ENCODE data around the gene LAMA3. TPM values are rescaled to one million over a fixed set of nuclear protein-coding genes. Genes with fewer than 3 reads are reported as not detected.

The LAMA3 gene
- total and polyA plus RNA-seq, 2 donors = 10.4 to 32.3 TPM

DNA sequence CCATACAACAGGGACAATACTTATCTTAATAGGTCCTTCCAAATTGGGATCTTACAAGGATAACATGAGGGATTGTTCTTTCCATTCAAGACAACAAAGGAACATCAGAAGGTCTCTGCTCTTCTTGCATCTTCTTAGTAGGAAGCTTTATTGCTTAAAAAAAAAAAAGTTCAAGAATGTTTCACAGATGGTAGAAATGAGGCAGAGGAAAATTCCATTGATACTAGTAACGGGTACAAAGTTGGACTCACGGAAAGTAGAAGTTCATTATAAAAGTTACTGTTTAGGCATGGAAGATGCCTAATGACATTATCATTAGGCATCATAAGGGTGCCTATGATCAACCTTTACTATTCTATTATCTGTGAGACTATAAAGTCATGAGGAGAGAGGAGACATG, 136.2 kb downstream of the LAMA3 start:
- Histone ChIP-seq H3K36me3 (ENCODE audit: insufficient read depth) (no peaks in the 10 kb centered on the region), H3K4me3 (ENCODE audit: low read depth, low read length) (no peak overlapping the region), H3K27ac (ENCODE audit: low read depth) (no peak overlapping the region), H3K4me1 (ENCODE audit: insufficient read depth) (no peaks in the 10 kb centered on the region)
- no peak for DNase-seq (ENCODE audit: extremely low spot score)
- WGBS = 84% methylated on average over 2 of the region's 2 CpGs

DNA sequence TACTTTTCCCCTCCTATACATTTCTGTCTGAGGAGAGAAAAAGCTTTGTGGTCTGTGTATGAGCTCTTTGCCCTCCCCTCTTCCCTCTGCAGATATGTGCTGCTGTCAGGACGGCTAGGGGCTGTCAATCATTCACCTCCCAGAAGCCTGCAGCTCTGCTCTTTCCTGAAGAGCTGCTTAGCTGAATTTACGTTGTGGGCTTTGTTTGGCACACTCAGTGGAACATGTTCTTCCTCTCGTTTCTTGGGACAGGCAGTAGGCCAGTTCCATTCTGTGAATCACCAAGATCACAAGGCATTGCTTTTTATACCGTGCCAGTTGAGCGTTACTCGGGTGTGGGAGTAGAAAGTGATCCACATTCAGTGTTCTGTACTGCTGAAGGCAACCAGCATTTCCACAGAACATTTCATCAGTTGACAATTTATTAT, 136.7 kb downstream of the LAMA3 start:
- Histone ChIP-seq H3K27ac (ENCODE audit: low read depth) (no peak overlapping the region), H3K4me3 (ENCODE audit: low read depth, low read length) (no peak overlapping the region), H3K36me3 (ENCODE audit: insufficient read depth) (no peaks in the 10 kb centered on the region), H3K4me1 (ENCODE audit: insufficient read depth) (no peaks in the 10 kb centered on the region)
- no peak for DNase-seq (ENCODE audit: extremely low spot score)
- 19% methylated on average over 6 of the region's 6 CpGs for WGBS

DNA sequence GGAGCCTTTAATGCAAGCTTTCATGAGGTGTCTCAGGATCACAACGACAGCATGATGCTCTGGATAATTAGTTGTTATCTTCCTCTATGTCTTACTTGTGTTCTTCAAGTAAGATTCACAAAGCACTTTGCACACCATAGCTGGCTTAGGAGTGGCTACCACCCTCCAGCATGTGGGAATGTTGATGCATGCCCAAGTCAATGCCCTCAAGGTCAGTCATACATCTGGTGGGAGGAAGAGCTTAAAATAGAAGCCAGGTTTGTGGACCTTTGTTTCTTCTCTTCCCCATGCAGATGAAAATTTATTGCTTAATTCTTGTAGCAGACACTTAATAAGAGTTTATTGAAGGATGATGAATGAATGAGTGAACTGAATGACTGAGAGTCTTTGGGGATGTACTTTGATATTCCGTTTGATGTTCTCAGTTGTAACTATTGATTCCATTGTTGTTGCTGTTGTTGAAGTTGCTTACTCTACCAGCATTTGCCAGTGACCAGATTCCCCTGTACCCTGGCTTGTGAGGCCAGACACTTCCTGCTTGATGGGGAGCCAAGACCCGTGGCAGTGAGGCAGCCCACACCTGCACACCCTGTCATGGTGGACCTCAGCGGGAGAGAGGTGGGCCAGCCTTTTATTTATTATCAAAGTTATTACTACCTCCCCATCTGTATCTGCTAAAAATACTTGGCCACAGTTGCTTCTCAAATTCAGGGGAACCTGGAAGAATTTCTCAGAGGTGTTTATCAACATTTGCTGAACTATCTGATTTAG, 137.8 kb downstream of the LAMA3 start:
- 82% methylated on average over 4 of the region's 4 CpGs for WGBS
- Histone ChIP-seq H3K4me3 (ENCODE audit: low read depth, low read length) (no peak overlapping the region), H3K36me3 (ENCODE audit: insufficient read depth) (no peaks in the 10 kb centered on the region), H3K27ac (ENCODE audit: low read depth) (no peak overlapping the region), H3K4me1 (ENCODE audit: insufficient read depth) (no peaks in the 10 kb centered on the region)
- DNase-seq (ENCODE audit: extremely low spot score) = no peak

DNA sequence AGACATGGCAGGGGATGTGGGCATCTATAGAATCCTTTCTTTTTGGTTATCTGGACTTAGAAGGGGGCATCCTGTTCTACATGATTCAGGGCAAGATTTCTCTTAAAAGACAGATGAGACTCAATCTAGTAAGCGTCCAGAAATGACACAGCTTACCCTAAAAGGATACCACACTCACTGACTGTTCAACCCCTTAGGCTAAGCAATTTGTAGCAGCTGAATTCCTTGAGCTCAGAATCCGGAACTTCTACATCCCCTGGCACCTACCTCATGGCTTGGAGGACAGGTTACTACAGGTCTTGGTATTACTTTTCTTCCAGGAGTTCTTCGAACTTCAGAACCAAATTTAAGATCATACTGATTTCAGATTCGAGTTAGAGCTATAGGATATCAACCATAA, 138.4 kb downstream of the LAMA3 start:
- no peaks in the 10 kb centered on the region for H3K36me3 ChIP-seq (ENCODE audit: insufficient read depth)
- no peaks in the 10 kb centered on the region for H3K4me1 ChIP-seq (ENCODE audit: insufficient read depth)
- no peak overlapping the region for H3K4me3 ChIP-seq (ENCODE audit: low read depth, low read length)
- DNase-seq (ENCODE audit: extremely low spot score) = no peak
- H3K27ac ChIP-seq (ENCODE audit: low read depth) = no peak overlapping the region
- WGBS = 84% methylated on average over 4 of the region's 4 CpGs

DNA sequence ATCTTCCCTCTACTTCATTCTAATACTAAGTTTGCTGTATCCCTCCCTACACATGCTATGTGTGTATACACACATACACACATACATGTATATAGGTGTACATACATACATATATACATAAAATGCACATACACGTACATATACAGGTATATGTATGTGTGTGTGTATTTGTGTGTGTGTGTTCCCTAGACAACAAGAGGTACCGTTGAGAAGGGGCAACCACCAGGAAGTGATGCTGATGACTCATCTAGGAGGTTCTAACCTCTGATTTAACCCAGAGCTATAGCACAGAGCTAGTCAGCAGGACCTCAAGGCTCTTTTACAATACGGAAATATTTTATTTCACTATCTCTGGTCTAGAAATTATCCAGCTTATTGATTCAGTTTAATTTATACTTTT, 139.2 kb downstream of the LAMA3 start:
- no peak overlapping the region for H3K27ac ChIP-seq (ENCODE audit: low read depth)
- 50% methylated on average over 3 of the region's 3 CpGs for WGBS
- H3K36me3 ChIP-seq (ENCODE audit: insufficient read depth) = no peaks in the 10 kb centered on the region
- no peak overlapping the region for H3K4me3 ChIP-seq (ENCODE audit: low read depth, low read length)
- no peaks in the 10 kb centered on the region for H3K4me1 ChIP-seq (ENCODE audit: insufficient read depth)
- no peak for DNase-seq (ENCODE audit: extremely low spot score)

DNA sequence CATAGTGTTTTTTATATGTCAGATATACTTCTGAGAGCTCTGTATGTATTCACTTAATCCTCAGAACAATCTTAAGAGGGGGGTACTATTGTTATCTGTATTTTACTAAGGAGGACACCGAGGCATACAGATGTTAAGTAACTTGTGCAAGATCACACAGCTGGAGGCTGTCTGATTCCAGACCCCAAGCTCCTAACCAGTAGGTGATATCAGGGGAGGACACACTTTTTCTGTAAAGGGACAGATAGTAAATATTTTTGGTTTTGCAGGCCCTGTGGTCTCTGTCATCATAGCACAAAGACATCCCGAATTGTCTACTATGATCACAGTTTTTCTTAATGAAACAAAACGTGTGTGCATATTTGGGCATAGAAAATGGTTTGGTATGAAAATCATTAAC, 143.7 kb downstream of the LAMA3 start:
- DNase-seq (ENCODE audit: extremely low spot score) = no peak
- WGBS = 72% methylated on average over 3 of the region's 3 CpGs
- no peaks in the 10 kb centered on the region for H3K36me3 ChIP-seq (ENCODE audit: insufficient read depth)
- H3K27ac ChIP-seq (ENCODE audit: low read depth) = no peak overlapping the region
- no peaks in the 10 kb centered on the region for H3K4me1 ChIP-seq (ENCODE audit: insufficient read depth)
- no peak overlapping the region for H3K4me3 ChIP-seq (ENCODE audit: low read depth, low read length)

DNA sequence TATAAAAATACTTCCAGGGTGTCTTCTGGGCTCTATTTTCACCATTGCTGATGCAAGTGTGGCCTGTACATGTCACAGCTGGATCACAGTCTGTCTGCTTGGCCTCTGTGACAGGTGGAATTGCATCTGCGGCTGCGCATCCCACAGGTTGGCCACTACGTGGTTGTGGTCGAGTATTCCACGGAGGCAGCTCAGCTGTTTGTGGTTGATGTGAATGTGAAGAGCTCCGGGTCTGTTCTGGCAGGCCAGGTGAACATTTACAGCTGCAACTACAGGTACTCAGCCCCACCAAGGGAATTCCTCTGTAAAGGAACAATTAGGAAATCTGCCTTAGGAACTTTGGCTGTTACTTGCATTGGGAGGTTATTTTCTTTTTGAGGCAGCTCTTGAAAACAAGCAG, 144.5 kb downstream of the LAMA3 start:
- Histone ChIP-seq H3K4me3 (ENCODE audit: low read depth, low read length) (no peak overlapping the region), H3K27ac (ENCODE audit: low read depth) (no peak overlapping the region), H3K36me3 (ENCODE audit: insufficient read depth) (no peaks in the 10 kb centered on the region), H3K4me1 (ENCODE audit: insufficient read depth) (no peaks in the 10 kb centered on the region)
- WGBS = 90% methylated on average over 6 of the region's 6 CpGs
- no peak for DNase-seq (ENCODE audit: extremely low spot score)

DNA sequence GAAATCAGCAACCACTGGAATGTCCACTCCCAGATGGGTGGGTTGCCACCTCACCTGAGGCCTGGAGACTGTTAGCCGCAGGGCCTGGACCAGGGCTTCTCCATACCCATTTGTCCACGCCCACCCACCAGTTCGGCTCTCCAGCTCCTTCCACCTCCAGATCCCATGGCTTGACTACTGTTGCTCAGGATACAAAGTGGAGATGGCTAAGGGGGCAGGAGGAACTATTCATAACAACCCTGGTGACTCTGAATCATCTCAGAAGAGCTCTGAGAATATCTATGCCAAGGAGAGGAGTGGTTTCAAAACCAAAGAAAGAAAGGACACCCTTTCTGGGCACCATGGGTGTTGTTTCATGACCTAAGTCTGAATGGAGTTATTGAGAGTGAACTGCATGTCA, 145.8 kb downstream of the LAMA3 start:
- Histone ChIP-seq H3K4me3 (ENCODE audit: low read depth, low read length) (no peak overlapping the region), H3K4me1 (ENCODE audit: insufficient read depth) (no peaks in the 10 kb centered on the region), H3K36me3 (ENCODE audit: insufficient read depth) (no peaks in the 10 kb centered on the region), H3K27ac (ENCODE audit: low read depth) (no peak overlapping the region)
- WGBS = 95% methylated on average over 3 of the region's 3 CpGs
- DNase-seq (ENCODE audit: extremely low spot score) = no peak

DNA sequence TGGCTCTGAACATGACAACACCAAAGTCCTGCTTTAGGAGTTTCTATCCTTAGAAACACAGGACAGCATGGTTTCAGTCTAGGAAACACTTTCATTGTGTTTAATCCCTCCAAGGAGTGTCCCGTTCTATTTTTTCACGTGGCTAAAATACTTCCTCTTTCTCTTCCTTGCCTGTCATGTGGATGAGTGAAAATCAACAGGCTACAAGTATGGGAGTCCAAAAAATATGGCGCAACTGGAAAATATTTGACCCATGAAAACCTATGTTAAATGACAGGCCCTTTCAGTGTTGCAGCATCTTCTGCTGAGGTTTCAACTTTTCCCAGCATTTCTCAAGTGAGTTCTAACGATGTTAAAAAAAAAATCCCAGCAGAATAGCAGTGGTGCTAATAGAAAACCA, 146.3 kb downstream of the LAMA3 start:
- no peaks in the 10 kb centered on the region for H3K36me3 ChIP-seq (ENCODE audit: insufficient read depth)
- WGBS = 71% methylated on average over 4 of the region's 4 CpGs
- H3K4me1 ChIP-seq (ENCODE audit: insufficient read depth) = no peaks in the 10 kb centered on the region
- H3K27ac ChIP-seq (ENCODE audit: low read depth) = no peak overlapping the region
- no peak overlapping the region for H3K4me3 ChIP-seq (ENCODE audit: low read depth, low read length)
- DNase-seq (ENCODE audit: extremely low spot score) = no peak

DNA sequence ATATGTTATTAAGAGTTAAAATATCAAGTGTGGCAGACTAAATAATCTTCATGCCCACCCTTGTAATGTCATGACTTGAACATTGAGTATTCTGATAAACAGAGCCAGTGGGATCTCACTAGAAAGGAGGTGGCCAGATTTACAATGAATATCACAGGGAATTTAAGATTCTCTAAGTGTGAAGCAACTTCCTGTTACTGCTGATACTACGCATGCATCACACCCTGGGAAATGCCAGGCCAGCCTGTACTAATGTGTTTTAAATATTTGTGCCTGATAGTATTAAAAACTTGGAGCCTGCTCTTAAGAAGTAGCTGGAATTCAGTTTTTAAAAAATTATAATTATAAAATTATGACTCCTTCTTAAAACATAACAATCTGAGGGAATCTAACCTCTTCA, 148.3 kb downstream of the LAMA3 start:
- no peak for DNase-seq (ENCODE audit: extremely low spot score)
- H3K4me3 ChIP-seq (ENCODE audit: low read depth, low read length) = no peak overlapping the region
- H3K27ac ChIP-seq (ENCODE audit: low read depth) = no peak overlapping the region
- WGBS = 81% methylated on average over 1 of the region's 1 CpG
- H3K36me3 ChIP-seq (ENCODE audit: insufficient read depth) = no peaks in the 10 kb centered on the region
- H3K4me1 ChIP-seq (ENCODE audit: insufficient read depth) = no peaks in the 10 kb centered on the region

DNA sequence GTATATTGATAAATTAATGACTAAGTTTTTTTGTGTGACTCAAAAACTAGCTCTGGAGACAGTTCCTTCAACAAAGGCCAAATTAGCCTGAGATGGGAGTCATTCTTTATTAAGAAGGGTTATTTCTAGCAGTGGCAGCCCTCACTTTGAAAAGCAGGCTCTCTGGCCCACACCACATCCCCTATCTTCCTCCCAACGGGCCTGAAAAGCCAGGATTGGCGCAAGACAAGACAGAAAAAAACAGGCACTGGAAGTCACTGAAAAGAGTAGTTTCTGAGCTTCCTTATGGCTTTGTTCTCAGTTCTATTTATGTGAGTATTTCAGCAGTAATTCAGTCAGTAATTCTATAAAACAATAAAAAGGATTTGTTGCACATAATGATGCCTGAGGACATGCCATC, 149.0 kb downstream of the LAMA3 start:
- no peak overlapping the region for H3K27ac ChIP-seq (ENCODE audit: low read depth)
- H3K4me3 ChIP-seq (ENCODE audit: low read depth, low read length) = no peak overlapping the region
- no peaks in the 10 kb centered on the region for H3K4me1 ChIP-seq (ENCODE audit: insufficient read depth)
- no peaks in the 10 kb centered on the region for H3K36me3 ChIP-seq (ENCODE audit: insufficient read depth)
- DNase-seq (ENCODE audit: extremely low spot score) = no peak
- 57% methylated on average over 2 of the region's 2 CpGs for WGBS

DNA sequence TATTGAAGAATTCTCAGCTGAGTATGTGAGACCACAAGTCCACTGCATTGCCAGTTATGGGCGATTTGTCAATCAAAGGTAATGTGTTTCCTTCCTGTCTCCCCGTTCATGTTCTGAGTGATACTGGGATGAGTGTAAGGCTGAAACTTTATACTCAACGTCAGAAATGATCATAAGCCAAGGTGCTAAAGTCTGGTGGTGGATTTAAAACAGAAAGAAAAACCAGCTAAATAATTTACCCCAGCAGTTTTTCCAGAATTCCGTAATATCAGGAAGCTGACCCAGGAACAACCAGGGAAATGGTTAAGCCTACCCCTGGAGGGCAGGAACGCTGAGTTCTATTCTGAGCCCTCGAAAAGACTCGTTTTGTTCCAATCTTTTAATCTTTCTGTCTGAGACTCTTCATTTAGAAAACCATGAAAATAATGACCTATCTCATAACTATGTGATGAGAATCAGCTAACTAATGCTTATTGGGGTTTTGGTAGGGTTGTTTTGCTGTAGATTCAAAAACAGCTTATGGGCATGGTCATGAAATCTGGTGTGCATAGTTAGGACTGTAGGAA, 149.6 kb downstream of the LAMA3 start:
- Histone ChIP-seq H3K4me3 (ENCODE audit: low read depth, low read length) (no peak overlapping the region), H3K27ac (ENCODE audit: low read depth) (no peak overlapping the region), H3K36me3 (ENCODE audit: insufficient read depth) (no peaks in the 10 kb centered on the region), H3K4me1 (ENCODE audit: insufficient read depth) (no peaks in the 10 kb centered on the region)
- 65% methylated on average over 7 of the region's 7 CpGs for WGBS
- no peak for DNase-seq (ENCODE audit: extremely low spot score)

DNA sequence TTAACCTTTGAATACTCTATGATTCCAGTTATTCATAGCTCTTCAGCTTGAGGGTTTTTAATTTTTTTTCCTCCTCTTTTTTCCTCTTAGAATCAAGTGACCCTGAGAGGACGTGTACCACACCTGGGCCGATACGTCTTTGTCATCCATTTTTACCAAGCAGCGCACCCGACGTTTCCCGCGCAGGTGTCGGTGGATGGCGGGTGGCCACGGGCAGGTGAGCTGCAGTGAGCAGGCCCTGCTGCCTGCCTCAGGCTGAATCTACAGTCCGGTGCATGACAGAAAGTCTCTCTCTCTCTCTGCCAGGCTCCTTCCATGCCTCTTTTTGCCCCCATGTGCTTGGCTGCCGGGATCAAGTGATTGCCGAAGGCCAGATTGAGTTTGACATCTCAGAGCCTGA, 153.1 kb downstream of the LAMA3 start:
- Histone ChIP-seq H3K27ac (ENCODE audit: low read depth) (no peak overlapping the region), H3K36me3 (ENCODE audit: insufficient read depth) (no peaks in the 10 kb centered on the region), H3K4me3 (ENCODE audit: low read depth, low read length) (no peak overlapping the region), H3K4me1 (ENCODE audit: insufficient read depth) (no peaks in the 10 kb centered on the region)
- no peak for DNase-seq (ENCODE audit: extremely low spot score)
- WGBS = 96% methylated on average over 14 of the region's 14 CpGs

DNA sequence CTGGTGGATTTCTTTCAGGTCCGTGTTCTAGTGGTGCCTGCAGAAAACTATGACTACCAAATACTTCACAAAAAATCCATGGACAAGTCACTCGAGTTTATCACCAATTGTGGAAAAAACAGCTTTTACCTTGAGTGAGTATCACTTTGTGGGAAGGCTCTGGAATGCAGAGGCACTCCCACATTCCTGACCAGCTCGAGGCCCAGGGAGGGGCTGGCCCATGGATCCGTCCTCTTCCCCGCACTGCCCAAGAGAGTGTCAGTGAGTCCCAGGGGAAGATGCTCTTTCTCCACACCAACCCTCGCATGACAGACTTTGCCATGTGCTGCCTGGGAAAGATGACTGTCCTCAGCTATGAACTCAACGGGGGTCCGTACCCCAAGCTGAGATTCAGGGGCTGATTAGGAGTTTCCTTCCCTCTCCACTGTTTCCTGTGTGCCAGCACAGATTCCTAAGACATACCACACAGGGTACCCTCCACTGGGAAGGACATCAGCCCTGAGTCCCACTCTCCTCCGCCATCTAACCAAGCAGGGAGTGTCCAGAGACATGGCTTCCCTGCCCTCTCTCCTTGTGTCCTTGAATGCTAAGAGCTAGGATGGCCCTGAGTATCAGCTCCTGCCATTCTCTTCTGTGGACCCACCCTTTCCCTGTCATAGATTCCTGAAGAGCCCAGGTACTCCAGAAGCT, 155.9 kb downstream of the LAMA3 start:
- H3K27ac ChIP-seq (ENCODE audit: low read depth) = no peak overlapping the region

More for the DNA sequence above, 155.9 kb downstream of the LAMA3 start:
- no peak for DNase-seq (ENCODE audit: extremely low spot score)
- 65% methylated on average over 9 of the region's 9 CpGs for WGBS
- H3K4me3 ChIP-seq (ENCODE audit: low read depth, low read length) = no peak overlapping the region
- H3K36me3 ChIP-seq (ENCODE audit: insufficient read depth) = no peaks in the 10 kb centered on the region
- H3K4me1 ChIP-seq (ENCODE audit: insufficient read depth) = no peaks in the 10 kb centered on the region

Data from urinary bladder (tissue), 4 donors.